HG03045 (cell line): Measurements from ENCODE around the gene ELP5.

Experiments
- ATAC-seq: cut with Tn5 transposase; IDR thresholded peaks from one replicate; pipeline ENCODE4 v1.9.1; 2021; ENCODE audit warnings: mild to moderate bottlenecking, moderate library complexity; ENCODE audit not compliant: unreplicated experiment

Gene ELP5

GRCh38 chr17:7252176-7253043 lies at the start of gene ELP5:
Gene ELP5, plus strand, starts transcription at chr17:7252215. Its CDS starts 336 bp downstream, at chr17:7252551.
- peak; percentile 52 for ATAC-seq

DNA sequence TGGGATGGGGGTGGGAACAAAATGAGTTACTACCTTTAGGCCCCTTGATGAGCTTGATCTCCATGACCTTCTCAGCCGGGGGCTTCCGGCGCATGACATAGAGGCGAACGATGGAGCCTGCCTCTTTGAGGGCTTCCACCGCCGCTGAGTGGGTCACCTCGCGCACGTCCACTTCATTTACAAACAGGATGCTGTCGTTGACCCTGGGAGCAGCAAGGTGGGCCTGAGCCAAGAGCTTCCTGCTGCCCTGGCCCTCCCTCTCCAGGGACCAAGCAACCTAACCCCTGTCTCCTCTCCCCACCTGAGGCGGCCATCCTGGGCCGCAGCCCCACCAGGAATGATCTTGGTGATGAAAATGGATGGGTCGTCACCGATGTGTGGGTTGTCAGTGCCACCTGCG lies 48.6 kb upstream of the ELP5 start:
- no peak for ATAC-seq

GRCh38 chr17:7204336-7204735 lies 47.7 kb upstream of the ELP5 start:
- ATAC-seq: no peak

DNA sequence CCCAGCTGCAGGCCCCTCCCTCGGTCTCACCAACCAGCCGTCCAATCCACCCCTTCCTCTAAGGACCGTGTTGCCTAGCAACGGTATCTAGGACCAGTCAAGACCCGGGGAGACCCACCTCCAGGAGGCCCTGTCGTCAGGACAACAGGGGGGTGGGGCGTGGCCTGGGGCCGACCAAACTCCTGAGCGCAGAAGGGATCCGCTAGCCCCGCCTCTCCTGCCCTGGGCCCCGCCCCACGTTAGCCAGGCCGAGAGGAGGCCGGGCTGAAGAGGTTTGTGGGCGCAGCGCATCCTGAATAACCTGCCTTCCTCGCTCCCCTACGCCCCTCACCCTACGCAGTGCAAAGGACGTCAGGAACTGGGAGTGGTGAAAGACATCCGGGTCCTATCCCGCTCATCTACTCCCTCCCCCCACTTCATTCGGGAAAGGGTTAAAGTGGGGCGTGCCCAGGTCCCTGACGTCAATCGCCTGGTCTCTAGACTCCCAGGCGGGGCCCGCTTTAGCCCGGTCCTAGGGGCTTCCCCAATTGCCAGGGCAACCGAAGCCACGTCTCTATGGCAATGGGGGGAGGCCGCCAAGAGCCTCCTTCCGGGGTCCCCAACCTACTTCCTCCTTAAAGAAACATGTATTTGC lies 47.1 kb upstream of the ELP5 start:
- ATAC-seq: peak; percentile 80

GRCh38 chr17:7205561-7205960 lies 46.5 kb upstream of the ELP5 start:
- ATAC-seq: no peak

DNA sequence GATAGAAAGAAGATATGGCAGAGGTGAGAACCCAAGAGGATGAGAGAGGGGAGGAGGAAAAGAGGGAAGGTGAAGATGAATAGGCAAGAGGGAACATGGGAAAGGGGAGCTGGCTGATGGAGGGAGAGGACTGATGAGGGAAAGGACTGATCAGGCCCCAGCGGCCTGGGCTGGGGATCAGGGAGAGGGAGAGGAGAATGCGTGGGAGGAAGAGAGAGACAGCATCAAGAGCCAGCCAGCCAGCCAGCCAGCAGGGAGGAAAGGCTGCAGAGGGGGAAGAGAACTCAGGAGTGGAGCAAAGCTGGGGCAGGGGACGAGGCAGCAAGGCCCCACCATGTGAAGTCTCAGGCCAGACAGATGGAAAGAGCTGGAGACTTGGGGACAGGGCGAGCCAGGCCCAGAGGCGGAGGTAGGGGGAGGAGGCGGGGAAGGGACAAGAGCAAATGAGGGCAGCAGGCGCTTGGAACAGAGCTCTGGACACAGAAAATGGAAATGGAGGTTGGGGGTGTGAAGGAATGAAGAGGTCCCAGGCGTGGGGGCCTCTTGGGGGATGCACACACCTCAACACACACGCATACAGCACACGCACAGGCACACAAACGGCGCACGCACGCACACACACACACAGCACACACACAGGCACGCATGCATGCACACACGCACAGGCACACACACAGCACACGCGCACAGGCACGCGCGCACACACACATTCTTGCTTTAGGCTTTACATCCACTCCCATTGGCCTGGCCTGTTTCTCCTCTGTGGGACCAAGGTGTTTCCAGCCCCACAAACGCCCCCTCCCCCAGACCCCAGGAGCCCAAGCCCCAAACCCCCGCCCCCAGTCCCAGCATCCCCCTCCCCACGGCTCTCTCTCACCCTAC lies 44.7 kb upstream of the ELP5 start:
- ATAC-seq: no peak

DNA sequence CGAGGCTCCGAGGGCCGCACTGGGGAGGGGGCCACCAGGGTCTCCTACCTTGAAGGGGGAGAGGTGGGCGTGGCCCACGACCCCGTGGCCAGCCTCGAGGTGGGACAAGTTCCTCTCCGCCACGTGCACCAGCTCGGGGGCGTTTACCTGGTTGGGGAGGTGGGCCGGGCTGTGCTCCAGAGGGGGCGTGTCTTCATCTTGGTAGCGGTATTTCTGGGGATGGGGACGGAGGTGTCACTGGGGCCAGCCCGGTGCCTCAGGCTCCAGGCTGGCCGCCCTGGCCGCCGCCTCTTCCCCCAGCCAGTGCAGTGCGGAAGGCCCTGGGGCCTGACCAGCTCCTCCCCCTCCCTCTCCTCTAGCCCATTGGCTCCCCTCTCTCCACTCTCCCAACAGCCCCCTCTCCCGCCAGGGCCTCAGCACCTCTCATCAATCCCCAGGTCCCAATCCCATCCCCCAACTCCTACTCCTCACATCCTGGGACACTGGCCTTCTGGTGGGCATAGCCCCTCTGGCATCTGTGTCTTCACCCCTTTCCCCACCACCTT lies 43.9 kb upstream of the ELP5 start:
- no peak for ATAC-seq

DNA sequence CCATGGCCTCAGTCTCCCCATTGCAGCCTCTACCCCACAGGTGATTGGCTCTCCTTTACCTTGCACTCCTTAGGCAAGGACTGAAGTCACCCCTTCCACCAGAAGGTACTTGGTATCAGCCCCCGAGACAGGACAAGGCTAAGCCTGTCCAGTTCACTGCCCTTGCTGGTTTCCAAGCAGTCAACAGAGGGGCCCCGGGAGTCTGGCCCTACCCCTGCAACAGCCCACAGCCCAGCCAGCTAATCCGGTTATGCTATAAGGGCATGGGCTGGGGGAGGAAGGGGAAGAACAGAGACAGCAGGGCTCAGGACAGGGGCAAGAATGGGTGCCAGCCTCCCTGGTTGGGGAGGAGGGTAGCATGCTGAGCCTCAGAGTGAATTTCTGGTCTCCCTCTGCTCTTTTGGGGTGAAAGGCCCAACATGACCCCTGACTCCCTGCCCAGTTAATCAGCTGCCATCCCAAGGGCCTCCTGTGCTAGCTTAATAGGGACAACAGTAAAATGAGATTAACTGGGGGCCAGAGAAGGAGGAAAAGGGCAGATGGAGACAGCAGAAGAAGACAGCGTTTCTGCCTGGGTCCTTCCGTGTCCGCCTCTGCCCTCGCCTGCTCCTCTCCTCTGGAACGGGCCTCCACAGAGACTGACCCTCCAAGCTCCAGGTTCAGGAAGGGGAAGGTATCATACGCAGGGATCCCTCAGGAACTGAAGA lies 43.1 kb upstream of the ELP5 start:
- no peak for ATAC-seq

DNA sequence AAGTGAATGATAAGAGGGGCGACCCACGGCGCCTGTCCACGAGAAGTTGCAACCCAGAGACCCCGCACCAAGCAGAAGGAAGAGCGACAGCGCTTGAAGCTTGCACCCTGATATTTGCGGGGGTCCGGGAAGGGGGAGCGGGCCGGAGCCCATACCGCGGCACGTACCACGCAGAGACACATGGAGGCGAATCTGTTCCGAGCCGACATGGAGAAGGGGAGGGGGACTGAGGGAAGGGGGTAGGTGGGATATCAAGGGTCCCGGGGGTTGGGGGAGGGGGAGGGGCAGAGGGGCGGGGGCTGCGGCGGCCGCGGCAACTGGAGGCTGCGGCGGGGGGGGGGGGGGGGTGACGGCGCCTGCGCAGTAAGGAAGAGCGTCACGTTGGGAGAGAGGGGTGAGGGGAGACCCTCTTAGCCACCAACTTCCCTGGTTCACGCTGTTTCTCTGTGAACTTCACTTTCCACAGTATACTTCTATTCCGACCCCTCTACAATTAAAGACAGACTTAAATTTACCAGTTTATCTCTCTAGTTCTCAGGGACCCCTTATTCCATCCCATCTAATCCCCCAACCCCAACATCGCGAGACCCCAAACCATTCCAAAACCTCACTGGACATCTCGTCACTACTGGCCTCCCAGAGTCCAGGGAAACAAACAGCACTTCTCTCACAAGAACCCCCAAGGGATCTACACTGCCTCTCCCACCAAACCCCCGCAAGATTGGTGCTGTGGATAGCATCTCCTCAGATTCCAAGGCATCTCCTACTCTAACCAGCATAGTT lies 40.3 kb upstream of the ELP5 start:
- ATAC-seq: no peak

DNA sequence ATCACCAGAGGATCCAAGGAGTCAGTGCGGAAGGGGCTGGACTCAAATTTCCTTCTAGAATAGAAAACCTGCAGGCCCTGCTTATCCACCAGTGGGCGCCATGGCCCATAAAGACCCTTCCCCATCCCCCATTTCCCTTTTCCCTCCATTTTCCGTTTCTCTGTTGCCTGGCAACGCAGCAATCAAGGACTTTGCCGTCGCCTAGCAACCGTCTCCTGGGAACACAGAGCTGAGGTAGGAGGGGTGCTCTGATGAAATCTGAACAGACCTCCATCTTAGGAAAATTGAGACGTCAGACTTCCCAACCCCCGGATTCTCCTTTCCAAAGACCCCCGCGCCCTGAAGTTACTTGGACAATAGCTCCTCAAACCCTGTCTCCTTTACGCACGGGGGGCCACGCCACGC lies 38.1 kb upstream of the ELP5 start:
- ATAC-seq: no peak

DNA sequence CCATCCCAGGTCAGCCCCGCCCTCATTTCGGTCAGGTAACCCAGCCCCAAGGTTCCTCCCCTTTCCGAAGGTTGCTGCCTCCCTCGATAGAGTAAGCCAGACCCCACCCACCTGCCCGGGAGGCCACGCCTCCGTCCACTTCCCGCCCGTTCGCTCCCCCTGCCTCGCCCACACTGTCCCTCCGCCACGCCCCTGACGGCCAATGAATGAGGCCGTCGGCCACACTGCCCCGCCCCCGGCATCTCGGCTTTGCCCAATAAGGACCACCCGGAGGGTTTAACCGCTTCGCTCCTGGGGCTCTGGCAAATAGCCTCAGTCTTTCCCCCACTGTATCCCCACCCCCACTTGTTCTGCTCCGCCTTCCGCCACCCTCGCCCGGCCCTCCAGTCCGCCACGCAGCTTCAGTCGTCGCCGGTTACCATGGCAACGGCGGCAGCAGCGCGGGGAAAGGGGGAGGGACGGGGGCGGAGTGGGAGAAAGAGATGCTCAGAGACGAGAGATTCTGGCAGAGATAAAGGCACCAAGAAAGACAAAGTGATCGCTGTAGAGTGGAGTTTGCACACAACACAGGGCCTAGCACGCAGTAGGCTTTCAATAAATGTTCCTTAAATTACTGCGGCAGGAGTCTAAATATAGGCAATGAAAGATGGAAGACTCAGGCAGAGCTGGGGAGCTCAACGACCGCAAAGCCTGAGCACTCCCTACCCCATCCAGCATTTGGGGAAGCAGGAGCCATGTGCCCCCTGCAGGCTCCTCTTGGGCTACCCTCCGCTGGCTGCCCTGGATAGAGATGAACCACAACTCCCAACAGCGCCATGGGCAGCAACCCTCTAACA lies 37.5 kb upstream of the ELP5 start:
- ATAC-seq: peak; percentile 79

GRCh38 chr17:7215136-7215638 lies 36.8 kb upstream of the ELP5 start:
- ATAC-seq: no peak

DNA sequence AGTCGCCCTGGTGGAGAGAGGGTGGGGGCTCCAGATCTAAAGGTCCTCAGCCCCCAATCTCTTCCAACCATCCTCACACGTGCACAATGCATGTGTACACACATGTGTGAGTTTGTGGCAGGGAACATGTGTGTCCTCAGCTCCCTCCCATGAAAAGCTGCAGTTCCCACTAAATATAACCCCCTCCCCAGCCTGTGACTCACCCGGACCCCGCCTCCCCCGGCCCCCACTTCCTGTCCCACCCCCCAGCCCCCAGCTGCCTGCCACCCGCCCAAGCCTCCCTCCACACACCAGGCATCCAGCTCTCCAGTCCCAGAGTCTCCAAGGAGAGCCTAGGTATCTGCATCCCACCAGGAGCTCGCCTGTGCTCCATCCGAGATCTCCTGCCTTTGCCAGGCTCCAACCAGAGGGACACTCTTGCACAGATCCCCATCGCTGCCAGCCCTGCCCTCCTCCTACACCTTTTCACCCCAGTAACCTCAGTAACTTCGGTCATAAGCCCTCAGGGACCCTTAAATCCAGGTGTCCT lies 36.3 kb upstream of the ELP5 start:
- ATAC-seq: no peak

- no peak for ATAC-seq
These were observed 35.5 kb upstream of the ELP5 start for GRCh38 chr17:7216242-7217112.

DNA sequence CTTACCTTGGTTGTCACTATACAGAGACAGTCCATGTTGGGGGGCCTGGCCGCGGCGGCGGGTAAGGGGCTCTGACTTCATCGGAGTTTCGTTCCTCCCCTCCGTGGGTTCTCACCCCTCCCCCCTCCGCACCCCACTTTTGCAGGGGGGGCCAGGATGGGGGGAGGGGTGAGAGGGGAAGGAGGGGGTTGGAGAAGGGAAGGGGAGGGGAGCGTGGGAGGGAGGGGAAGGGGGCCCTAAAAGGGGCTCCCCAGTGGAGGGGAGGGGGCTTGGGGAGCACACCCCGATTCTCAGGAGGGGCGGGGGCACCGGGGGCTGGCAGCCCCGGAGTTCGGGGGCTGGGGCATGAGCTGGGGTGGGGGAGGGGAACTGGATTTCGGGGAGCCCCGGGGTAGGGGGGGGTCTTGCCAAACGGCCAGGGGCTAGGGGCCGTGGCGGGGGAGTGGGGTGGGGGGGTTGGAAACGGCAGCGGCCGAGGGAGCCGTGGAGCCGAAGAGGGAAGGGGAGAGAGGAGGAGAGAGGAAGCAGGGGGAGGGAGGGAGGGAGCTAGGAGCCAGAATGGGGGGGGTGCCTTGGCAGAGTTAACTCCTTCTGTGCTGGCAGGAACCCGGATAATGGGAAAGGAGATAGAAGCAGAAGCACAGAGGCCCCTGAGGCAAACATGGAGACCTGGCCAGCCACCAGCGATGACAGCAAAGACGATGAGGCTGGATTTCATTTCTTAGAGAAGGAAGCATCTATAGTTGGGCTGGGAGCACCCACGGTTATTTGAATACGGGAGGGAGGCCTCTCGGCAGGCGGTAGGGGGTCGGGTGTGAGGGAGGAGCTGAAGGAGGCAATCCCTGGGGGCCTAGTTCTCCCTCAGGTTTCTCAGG lies 34.7 kb upstream of the ELP5 start:
- ATAC-seq: no peak

DNA sequence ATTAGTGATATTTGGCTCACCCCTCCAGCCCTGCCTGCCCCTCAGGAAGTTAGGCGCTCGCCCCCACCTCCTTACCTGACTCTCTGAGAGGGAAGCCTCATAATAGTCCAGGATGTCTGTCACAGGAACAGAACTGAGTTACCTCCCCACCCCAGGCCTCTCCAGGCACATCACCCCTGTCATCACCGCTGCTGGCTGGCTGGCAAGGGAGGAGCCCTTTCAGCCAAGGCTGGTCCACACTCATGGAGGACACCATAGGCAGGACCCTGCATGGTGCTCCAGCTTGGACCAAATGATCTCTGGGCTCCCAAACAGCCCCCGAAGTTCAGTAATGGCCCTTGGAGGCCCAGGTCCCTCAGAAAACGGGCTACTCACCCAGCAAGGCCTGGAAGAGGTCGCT lies 33.8 kb upstream of the ELP5 start:
- ATAC-seq: no peak
